K562 (cell line): ENCODE measurements around the gene PLCL2. TPM values are rescaled to one million over a fixed set of nuclear protein-coding genes. Genes with fewer than 3 reads are reported as not detected.

Experiments used
- ATAC-seq: fragments of 200-7000 bp; cut with Tn5 transposase; 3 replicates; pipeline ENCODE4 v1.9.1; 2020; ENCODE audit warnings: moderate library complexity
- BruUV-seq: library from RNA; stranded (reverse); fragments of 400-500 nt; replicated peaks from 2 replicates; lab custom pipeline; 2021; lab: Mats Ljungman, UMichigan
- CTCF ChIA-PET: fragments of 300-600 bp; formaldehyde crosslinking; extraction: SDS; loops from one replicate; lab custom pipeline; 2021; ENCODE audit warnings: low intra/inter-chr PET ratio; lab: Yijun Ruan, JAX
- POLR2A ChIA-PET: fragments of 300-600, 350-650 bp; sonication (Branson Sonifier 250); formaldehyde crosslinking; extraction: SDS; loops from one replicate; lab custom pipeline; 2021; ENCODE audit warnings: antibody characterized with exemption, inconsistent platforms; lab: Yijun Ruan, JAX
- DNase-seq, 4 experiments: peaks; one replicate each; pipeline versions ENCODE4 v3.0.0 to v3.0.0-alpha.2; 2011 to 2018; ENCODE audit warnings: low spot score in 3 of 4, mixed read lengths in 3 of 4; ENCODE audit errors: extremely low read depth in 1 of 4
- FAIRE-seq: peaks from 2 replicates; lab custom pipeline; 2011; peaks lifted over from hg19 to GRCh38; lab: Jason Lieb, UNC
- H2AFZ ChIP-seq: 2 replicates; pipeline ENCODE4 v1.6.0; 2011; ENCODE audit warnings: low read depth, low read length, control low read depth, inconsistent platforms
- H3K27ac ChIP-seq: fragments of 200-600 bp; 3 replicates; pipeline ENCODE4 v1.8.0; 2011; ENCODE audit warnings: low read depth, mild to moderate bottlenecking, control low read depth, inconsistent platforms, low read length, moderate library complexity, mixed read lengths; ENCODE audit errors: extremely low read depth
- H3K27me3 ChIP-seq, 2 experiments: fragments of 300-600 bp in 1 of 2; 2 replicates in 1 of 2; 3 replicates in 1 of 2; pipeline versions ENCODE4 v1.6.0 to v1.8.0; 2011; ENCODE audit warnings: inconsistent platforms in 2 of 2, low read length in 2 of 2, mild to moderate bottlenecking in 1 of 2, mixed read lengths in 1 of 2, moderate library complexity in 1 of 2; ENCODE audit not compliant: control insufficient read depth in 2 of 2, insufficient read depth in 2 of 2
- H3K36me3 ChIP-seq: fragments of 300-600 bp; 3 replicates; pipeline ENCODE4 v1.8.0; 2011; ENCODE audit warnings: mild to moderate bottlenecking, low read length, inconsistent platforms; ENCODE audit not compliant: control insufficient read depth, insufficient read depth
- H3K4me1 ChIP-seq, 2 experiments: fragments of 200-600 bp in 1 of 2; replicated peaks in 1 of 2; 2 replicates in 1 of 2; 3 replicates in 1 of 2; pipeline versions ENCODE4 v1.5.1 to v1.8.0; 2011; ENCODE audit warnings: inconsistent platforms in 2 of 2, low read length in 2 of 2, mild to moderate bottlenecking in 1 of 2, mixed read lengths in 1 of 2, moderate library complexity in 1 of 2; ENCODE audit not compliant: control insufficient read depth in 2 of 2, insufficient read depth in 2 of 2
- H3K4me2 ChIP-seq: 2 replicates; pipeline ENCODE4 v1.6.1; 2011; ENCODE audit warnings: low read length, control low read depth, inconsistent platforms, mixed read lengths; ENCODE audit not compliant: insufficient read depth
- H3K4me3 ChIP-seq: fragments of 200-600 bp; sonication (generic), shearing (Covaris generic); 2 replicates; pipeline ENCODE4 v1.5.1; 2016; ENCODE audit warnings: control low read depth, inconsistent platforms
- H3K79me2 ChIP-seq: fragments of 200-600 bp; 3 replicates; pipeline ENCODE4 v1.8.0; 2011; ENCODE audit warnings: low read length, inconsistent platforms; ENCODE audit not compliant: control insufficient read depth, insufficient read depth
- H3K9ac ChIP-seq, 2 experiments: 2 replicates each; pipeline versions ENCODE4 v1.6.0 to v1.6.1; 2011; ENCODE audit warnings: low read depth in 2 of 2, low read length in 2 of 2, control low read depth in 1 of 2, inconsistent platforms in 1 of 2, mild to moderate bottlenecking in 1 of 2, mixed read lengths in 1 of 2; ENCODE audit not compliant: insufficient read depth in 1 of 2
- H3K9me1 ChIP-seq: one replicate; pipeline ENCODE4 v1.6.0; 2011; ENCODE audit warnings: inconsistent platforms, mild to moderate bottlenecking, low read length, moderate library complexity; ENCODE audit not compliant: control insufficient read depth, insufficient read depth
- H3K9me3 ChIP-seq: replicated peaks from 2 replicates; pipeline ENCODE4 v1.5.1; 2011; ENCODE audit warnings: low read depth, low read length, inconsistent platforms; ENCODE audit not compliant: control insufficient read depth, insufficient read depth
- H4K20me1 ChIP-seq: replicated peaks from 2 replicates; pipeline ENCODE4 v1.6.1; 2011; ENCODE audit warnings: low read length, inconsistent platforms, mixed read lengths; ENCODE audit not compliant: control insufficient read depth, insufficient read depth
- AFF4 ChIP-seq: sonication (generic); formaldehyde crosslinking; IDR thresholded peaks from 2 replicates; pipeline ENCODE4 v1.8.0; 2023; ENCODE audit warnings: mild to moderate bottlenecking, missing genetic modification reagents
- ZBTB7A ChIP-seq: IDR thresholded peaks from 2 replicates; pipeline ENCODE4 v1.6.1; 2011; ENCODE audit warnings: low read depth, mild to moderate bottlenecking, low read length, moderate library complexity, borderline replicate concordance; ENCODE audit not compliant: control insufficient read depth
- ZNF324 ChIP-seq: fragments of 250-450 bp; sonication (Bioruptor Pico); IDR thresholded peaks from 2 replicates; pipeline ENCODE4 v1.4.0; 2020; ENCODE audit warnings: mild to moderate bottlenecking
- ZNF764 ChIP-seq: fragments of 250-450 bp; sonication (Bioruptor Pico); IDR thresholded peaks from 2 replicates; pipeline ENCODE4 v1.4.0; 2020; ENCODE audit warnings: low read depth, mild to moderate bottlenecking, moderate library complexity
- ZNF778 ChIP-seq: fragments of 450-650 bp; formaldehyde crosslinking; IDR thresholded peaks from 2 replicates; pipeline ENCODE4 v1.4.0; 2020; ENCODE audit warnings: mild to moderate bottlenecking, moderate library complexity
- WGBS: fragments of 100-300 bp; shearing (Covaris generic); methylation state at CpG from one replicate; pipeline ENCODE4 v1.1.6; 2016; ENCODE audit warnings: low coverage, mixed read lengths; ENCODE audit not compliant: insufficient coverage; ENCODE audit errors: missing lambda C conversion rate; 5-methylcytosine and 5-hydroxymethylcytosine counted together
- in situ Hi-C: fragments of 300-500 bp; cut with MboI; formaldehyde crosslinking; loops from 4 replicates; pipeline ENCODE4 v1.15.0; 2018; ENCODE audit warnings: inconsistent platforms, mixed read lengths
- intact Hi-C: fragments of 100-400 bp; cut with micrococcal nuclease; formaldehyde crosslinking; loops from 2 replicates; pipeline ENCODE4 v1.14.2; 2022
- polyA plus RNA-seq, 8 experiments: library from polyadenylated mRNA; depleted of rRNA in 4 of 8; stranded (reverse) in 5 of 8; unstranded in 3 of 8; fragments of >200 nt; fragmentation: Nextera tagmentation in 2 of 8; fragmentation: Illumina TruSeq in 1 of 8; extraction: Ambion mirVana in 2 of 8; extraction: Trizol in 1 of 8; gene quantifications; 2 replicates each; pipeline versions ENCODE4 v1.2.1 to v1.2.3, GENCODE V29; 2011 to 2014; ENCODE audit warnings: inconsistent platforms in 1 of 8, missing spikeins in 1 of 8
- total RNA-seq, 7 experiments: library from RNA; depleted of rRNA in 6 of 7; stranded (reverse); fragments of >200 nt in 6 of 7; fragmentation: Illumina TruSeq in 2 of 7; extraction: Trizol in 2 of 7; gene quantifications; 2 replicates each; pipeline versions ENCODE4 v1.2.1 to v1.2.3, GENCODE V29; 2011 to 2021; ENCODE audit warnings: low replicate concordance in 1 of 7

Gene PLCL2
- total and polyA plus RNA-seq, 9 of the 15 experiments (the other 6 are each of a cell fraction or from before 2014, with no cell fraction given), result 0.03 to 0.18 (median 0.11) TPM; not detected in 2

- intact Hi-C loops, result no loop called here
Observed at GRCh38 chr3:16994854-16995525, 110.2 kb downstream of the PLCL2 start.

More at GRCh38 chr3:16994854-16995525, 110.2 kb downstream of the PLCL2 start:
- no peak overlapping the region for H3K4me2 ChIP-seq
- H3K36me3 ChIP-seq, result no peaks in the 10 kb centered on the region
- no peaks in the 10 kb centered on the region for H3K79me2 ChIP-seq
- no peaks in the 10 kb centered on the region for H4K20me1 ChIP-seq
- H3K9me1 ChIP-seq, result no peaks in the 10 kb centered on the region
- BruUV-seq, result no TSS peak
- POLR2A ChIA-PET, result interaction anchor here (1.0 kb wide), 1 partner anchor 166 kb away, joined by 4 read pairs; no protein-coding TSS in a partner anchor
- no peak for DNase-seq
- TF ChIP-seq ZNF324 (no peak), ZNF764 (CRISPR knock-in tag) (no peak), AFF4 (no peak), ZNF778 (CRISPR knock-in tag) (no peak), ZBTB7A (no peak)
- no peaks in the 10 kb centered on the region for H3K27me3 ChIP-seq
- 0% methylated on average over 4 of the region's 4 CpGs for WGBS
- no peak for ATAC-seq
- H3K9me3 ChIP-seq, result no peaks in the 10 kb centered on the region
- CTCF ChIA-PET, result no interaction called here
- H2AFZ ChIP-seq, result no peak overlapping the region
- in situ Hi-C loops, result no loop called here
- no peak overlapping the region for H3K4me3 ChIP-seq
- no peak overlapping the region for H3K27ac ChIP-seq
- no peaks in the 10 kb centered on the region for H3K4me1 ChIP-seq
- no peak overlapping the region for H3K9ac ChIP-seq
- peak; percentile 40 for FAIRE-seq
